Chondrocyte (in vitro differentiated cells): ENCODE results near the gene CHML. TPM values are rescaled to one million over a fixed set of nuclear protein-coding genes. Genes with fewer than 3 reads are reported as not detected.

ENCODE experiments used
- DNase-seq: peaks from one replicate; pipeline ENCODE4 v3.0.0; 2021; ENCODE audit warnings: mixed read lengths, low spot score
- H3K27ac Mint-ChIP-seq: one replicate; pipeline ENCODE4 v1.8.0; 2021; ENCODE audit warnings: mild to moderate bottlenecking, moderate library complexity, mixed read lengths; ENCODE audit not compliant: unreplicated experiment
- H3K27me3 Mint-ChIP-seq: 2 replicates; pipeline ENCODE4 v1.8.0; 2021; ENCODE audit warnings: low read depth, mixed read lengths
- H3K36me3 Mint-ChIP-seq: 2 replicates; pipeline ENCODE4 v1.8.0; 2021; ENCODE audit warnings: low read depth, mixed read lengths
- H3K4me1 Mint-ChIP-seq: 2 replicates; pipeline ENCODE4 v1.8.0; 2021; ENCODE audit warnings: low read depth, mild to moderate bottlenecking, mixed read lengths
- H3K4me3 Mint-ChIP-seq: one replicate; pipeline ENCODE4 v1.8.0; 2021; ENCODE audit warnings: mild to moderate bottlenecking, moderate library complexity, mixed read lengths; ENCODE audit not compliant: unreplicated experiment
- H3K9me3 Mint-ChIP-seq: 2 replicates; pipeline ENCODE4 v1.8.0; 2021; ENCODE audit warnings: low read depth, mixed read lengths
- total RNA-seq: library from RNA; stranded (reverse); gene quantifications from 3 replicates; pipeline ENCODE4 v1.2.1, GENCODE V29; 2021
- TF ChIP-seq, protein P1 (sequence below): fragments of 200-600 bp; sonication (generic); IDR thresholded peaks from 2 replicates; pipeline ENCODE4 v1.5.0; 2021; ENCODE audit warnings: antibody characterized with exemption, mild to moderate bottlenecking, moderate library complexity

The CHML gene
- total RNA-seq, 1 donor from 2014 or later: 14.0 TPM

DNA sequence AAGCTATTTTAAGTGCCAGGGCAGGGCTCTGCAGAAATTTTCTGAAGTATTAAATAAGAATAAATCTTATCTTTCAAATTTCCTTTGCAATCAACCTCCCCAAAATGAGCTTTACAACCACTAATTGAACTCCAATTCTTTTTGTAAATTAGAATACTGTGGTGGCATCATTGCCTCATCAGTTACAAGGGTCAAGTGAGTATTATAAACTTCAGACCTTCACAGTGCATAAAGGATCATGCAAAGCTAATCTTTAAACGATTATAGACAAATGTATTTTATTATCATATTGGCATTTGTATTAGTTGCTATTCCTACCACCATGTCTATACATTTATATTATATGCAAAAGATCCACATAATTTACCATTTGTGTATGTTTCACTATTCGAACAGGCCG is 7.2 kb downstream of the CHML start:
- Mint-ChIP-seq H3K4me1 (peaks cover 29% of the 10 kb centered on the region), H3K27me3 (no peaks in the 10 kb centered on the region), H3K9me3 (no peaks in the 10 kb centered on the region), H3K4me3 (no peak overlapping the region), H3K27ac (no peak overlapping the region), H3K36me3 (peaks cover 12% of the 10 kb centered on the region)
- DNase-seq: no peak
- TF ChIP-seq, protein P1, sequence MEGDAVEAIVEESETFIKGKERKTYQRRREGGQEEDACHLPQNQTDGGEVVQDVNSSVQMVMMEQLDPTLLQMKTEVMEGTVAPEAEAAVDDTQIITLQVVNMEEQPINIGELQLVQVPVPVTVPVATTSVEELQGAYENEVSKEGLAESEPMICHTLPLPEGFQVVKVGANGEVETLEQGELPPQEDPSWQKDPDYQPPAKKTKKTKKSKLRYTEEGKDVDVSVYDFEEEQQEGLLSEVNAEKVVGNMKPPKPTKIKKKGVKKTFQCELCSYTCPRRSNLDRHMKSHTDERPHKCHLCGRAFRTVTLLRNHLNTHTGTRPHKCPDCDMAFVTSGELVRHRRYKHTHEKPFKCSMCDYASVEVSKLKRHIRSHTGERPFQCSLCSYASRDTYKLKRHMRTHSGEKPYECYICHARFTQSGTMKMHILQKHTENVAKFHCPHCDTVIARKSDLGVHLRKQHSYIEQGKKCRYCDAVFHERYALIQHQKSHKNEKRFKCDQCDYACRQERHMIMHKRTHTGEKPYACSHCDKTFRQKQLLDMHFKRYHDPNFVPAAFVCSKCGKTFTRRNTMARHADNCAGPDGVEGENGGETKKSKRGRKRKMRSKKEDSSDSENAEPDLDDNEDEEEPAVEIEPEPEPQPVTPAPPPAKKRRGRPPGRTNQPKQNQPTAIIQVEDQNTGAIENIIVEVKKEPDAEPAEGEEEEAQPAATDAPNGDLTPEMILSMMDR: no peak

DNA sequence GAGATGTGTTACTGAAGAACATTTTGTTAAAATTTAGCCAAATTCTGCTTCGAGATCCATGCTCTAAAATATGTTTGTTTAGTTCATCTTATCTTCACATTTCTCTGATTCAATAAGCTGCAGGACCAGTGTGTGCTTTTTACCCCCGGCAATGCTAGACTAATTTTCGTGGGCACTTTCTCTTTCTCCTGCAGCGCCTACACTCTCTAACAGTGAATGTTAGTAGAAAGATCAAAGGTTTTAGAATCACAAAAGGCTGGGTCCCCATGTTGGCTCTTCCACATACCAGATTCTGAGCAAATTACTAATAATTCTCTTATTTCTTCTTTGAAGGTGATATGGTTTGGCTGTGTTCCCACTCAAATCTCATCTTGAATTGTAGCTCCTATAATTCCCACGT is 8.5 kb downstream of the CHML start:
- TF ChIP-seq, protein P1: no peak
- peaks cover 12% of the 10 kb centered on the region for H3K36me3 Mint-ChIP-seq
- no peak for DNase-seq
- no peaks in the 10 kb centered on the region for H3K9me3 Mint-ChIP-seq
- H3K27ac Mint-ChIP-seq: no peak overlapping the region
- no peak overlapping the region for H3K4me3 Mint-ChIP-seq
- no peaks in the 10 kb centered on the region for H3K27me3 Mint-ChIP-seq
- H3K4me1 Mint-ChIP-seq: peaks cover 23% of the 10 kb centered on the region

DNA sequence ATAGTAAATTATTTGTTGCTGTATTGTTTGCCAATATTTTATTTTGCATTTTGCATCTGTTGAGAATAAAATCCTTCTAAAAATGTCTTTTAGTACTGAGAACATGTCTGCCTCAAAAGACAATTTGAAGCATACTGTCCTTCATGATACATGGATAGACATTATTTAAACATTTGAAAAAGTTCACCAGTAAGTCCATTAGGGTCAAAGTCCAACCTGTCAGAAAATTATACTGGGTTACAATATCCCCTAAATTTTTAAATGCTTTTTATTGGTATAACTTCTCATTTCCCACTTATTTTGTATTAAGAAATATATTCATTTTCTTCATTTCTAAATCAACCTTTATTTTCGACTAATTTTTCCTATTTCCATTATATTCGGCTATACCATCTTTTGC is 9.3 kb downstream of the CHML start:
- H3K4me3 Mint-ChIP-seq: no peak overlapping the region
- DNase-seq: no peak
- TF ChIP-seq, protein P1: no peak
- no peaks in the 10 kb centered on the region for H3K27me3 Mint-ChIP-seq
- H3K36me3 Mint-ChIP-seq: peaks cover 12% of the 10 kb centered on the region
- no peak overlapping the region for H3K27ac Mint-ChIP-seq
- H3K9me3 Mint-ChIP-seq: no peaks in the 10 kb centered on the region
- H3K4me1 Mint-ChIP-seq: peaks cover 18% of the 10 kb centered on the region

DNA sequence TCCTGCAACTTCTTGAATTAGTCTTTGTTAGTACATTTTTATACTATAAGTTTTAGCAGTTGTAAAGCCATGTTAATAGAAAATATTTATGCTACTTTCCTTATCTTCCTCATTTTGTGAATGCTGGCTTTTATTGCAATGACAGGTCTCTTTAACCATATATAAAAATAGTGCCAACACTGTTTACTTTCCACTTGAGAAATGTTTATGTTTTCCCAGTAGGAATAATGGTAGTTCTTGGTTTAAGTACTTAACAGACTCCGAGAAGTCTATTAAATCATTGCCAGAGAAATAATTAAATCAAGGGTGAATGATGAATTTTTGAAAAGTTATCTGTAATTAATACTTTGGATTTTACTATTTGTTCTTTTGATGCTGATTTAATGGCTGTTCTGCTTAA is 9.7 kb downstream of the CHML start:
- Mint-ChIP-seq H3K36me3 (peaks cover 12% of the 10 kb centered on the region), H3K4me3 (no peak overlapping the region), H3K9me3 (no peaks in the 10 kb centered on the region), H3K27me3 (no peaks in the 10 kb centered on the region), H3K4me1 (peaks cover 18% of the 10 kb centered on the region), H3K27ac (no peak overlapping the region)
- DNase-seq: no peak
- TF ChIP-seq, protein P1: no peak

DNA sequence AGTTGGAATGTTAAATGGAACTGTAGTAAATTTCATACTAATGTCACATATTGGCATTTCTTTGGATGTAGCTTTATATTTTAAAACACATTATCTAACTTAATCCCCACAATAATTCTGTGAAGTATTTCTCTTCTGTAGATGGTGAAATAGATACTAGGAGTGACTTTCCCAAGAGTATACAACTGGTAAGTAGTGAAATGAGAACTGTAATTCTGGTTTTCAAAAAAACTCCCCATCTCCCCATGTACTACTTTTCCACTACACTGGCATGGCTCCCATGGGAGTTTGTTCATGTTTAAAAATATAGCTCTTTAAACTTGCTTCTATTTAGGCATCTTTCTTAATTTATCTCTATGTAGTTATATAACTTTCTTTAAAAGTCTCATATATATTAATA is 10.2 kb downstream of the CHML start:
- Mint-ChIP-seq H3K36me3 (peaks cover 8% of the 10 kb centered on the region), H3K4me3 (no peak overlapping the region), H3K27me3 (no peaks in the 10 kb centered on the region)

More for the DNA sequence above, 10.2 kb downstream of the CHML start:
- Mint-ChIP-seq H3K4me1 (peaks cover 18% of the 10 kb centered on the region), H3K27ac (no peak overlapping the region), H3K9me3 (no peaks in the 10 kb centered on the region)
- TF ChIP-seq, protein P1: no peak
- DNase-seq: no peak
